HL-60 (cell line): Measurements from ENCODE around the gene ZNF462.

Source experiments
- DNase-seq, 2 experiments: peaks; one replicate each; pipeline ENCODE4 v3.0.0-alpha.2; 2010 to 2020; ENCODE audit warnings: low read depth in 1 of 2, low spot score in 1 of 2
- H3K27ac ChIP-seq: fragments of 250-450 bp; sonication (Bioruptor Pico); replicated peaks from 2 replicates; pipeline ENCODE4 v1.5.1; 2020; ENCODE audit warnings: mild to moderate bottlenecking, moderate library complexity
- H3K27me3 ChIP-seq: fragments of 250-450 bp; sonication (Bioruptor Pico); 2 replicates; pipeline ENCODE4 v1.5.1; 2021; ENCODE audit warnings: mild to moderate bottlenecking, moderate library complexity; ENCODE audit not compliant: insufficient read depth, poor library complexity, severe bottlenecking
- H3K4me3 ChIP-seq: replicated peaks from 2 replicates; pipeline ENCODE4 v1.5.1; 2011; ENCODE audit warnings: mild to moderate bottlenecking, control low read depth, low read length; ENCODE audit not compliant: insufficient read depth
- CTCF ChIP-seq: IDR thresholded peaks from one replicate; pipeline ENCODE4 v1.5.1; 2011; ENCODE audit warnings: low read length, control low read depth, inconsistent platforms; ENCODE audit not compliant: insufficient read depth
- GABPA ChIP-seq: IDR thresholded peaks from 2 replicates; pipeline ENCODE4 v1.6.1; 2012; ENCODE audit warnings: low read depth
- POLR2AphosphoS5 ChIP-seq: IDR thresholded peaks from 2 replicates; pipeline ENCODE4 v1.6.1; 2012; ENCODE audit warnings: low read depth
- SPI1 ChIP-seq: IDR thresholded peaks from 2 replicates; pipeline ENCODE4 v1.6.1; 2012; ENCODE audit warnings: low read depth, mild to moderate bottlenecking, borderline replicate concordance
- TF ChIP-seq, protein P1 (sequence below): IDR thresholded peaks from 2 replicates; pipeline ENCODE4 v1.6.1; 2012; ENCODE audit warnings: low read depth; ENCODE audit not compliant: insufficient replicate concordance

Gene ZNF462

GRCh38 chr9:107016383-107016782 is 153.4 kb downstream of the ZNF462 start:
- Histone ChIP-seq H3K27me3 (no peaks in the 10 kb centered on the region), H3K27ac (no peak overlapping the region), H3K4me3 (no peak overlapping the region)
- no peak for DNase-seq
- no peak for TF ChIP-seq CTCF
- TF ChIP-seq SPI1 = no peak
- no peak for TF ChIP-seq GABPA
- TF ChIP-seq POLR2AphosphoS5 = no peak
- TF ChIP-seq, protein P1, sequence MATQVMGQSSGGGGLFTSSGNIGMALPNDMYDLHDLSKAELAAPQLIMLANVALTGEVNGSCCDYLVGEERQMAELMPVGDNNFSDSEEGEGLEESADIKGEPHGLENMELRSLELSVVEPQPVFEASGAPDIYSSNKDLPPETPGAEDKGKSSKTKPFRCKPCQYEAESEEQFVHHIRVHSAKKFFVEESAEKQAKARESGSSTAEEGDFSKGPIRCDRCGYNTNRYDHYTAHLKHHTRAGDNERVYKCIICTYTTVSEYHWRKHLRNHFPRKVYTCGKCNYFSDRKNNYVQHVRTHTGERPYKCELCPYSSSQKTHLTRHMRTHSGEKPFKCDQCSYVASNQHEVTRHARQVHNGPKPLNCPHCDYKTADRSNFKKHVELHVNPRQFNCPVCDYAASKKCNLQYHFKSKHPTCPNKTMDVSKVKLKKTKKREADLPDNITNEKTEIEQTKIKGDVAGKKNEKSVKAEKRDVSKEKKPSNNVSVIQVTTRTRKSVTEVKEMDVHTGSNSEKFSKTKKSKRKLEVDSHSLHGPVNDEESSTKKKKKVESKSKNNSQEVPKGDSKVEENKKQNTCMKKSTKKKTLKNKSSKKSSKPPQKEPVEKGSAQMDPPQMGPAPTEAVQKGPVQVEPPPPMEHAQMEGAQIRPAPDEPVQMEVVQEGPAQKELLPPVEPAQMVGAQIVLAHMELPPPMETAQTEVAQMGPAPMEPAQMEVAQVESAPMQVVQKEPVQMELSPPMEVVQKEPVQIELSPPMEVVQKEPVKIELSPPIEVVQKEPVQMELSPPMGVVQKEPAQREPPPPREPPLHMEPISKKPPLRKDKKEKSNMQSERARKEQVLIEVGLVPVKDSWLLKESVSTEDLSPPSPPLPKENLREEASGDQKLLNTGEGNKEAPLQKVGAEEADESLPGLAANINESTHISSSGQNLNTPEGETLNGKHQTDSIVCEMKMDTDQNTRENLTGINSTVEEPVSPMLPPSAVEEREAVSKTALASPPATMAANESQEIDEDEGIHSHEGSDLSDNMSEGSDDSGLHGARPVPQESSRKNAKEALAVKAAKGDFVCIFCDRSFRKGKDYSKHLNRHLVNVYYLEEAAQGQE = no peak

- H3K27ac ChIP-seq = no peak overlapping the region
- H3K27me3 ChIP-seq = no peaks in the 10 kb centered on the region
- H3K4me3 ChIP-seq = no peak overlapping the region
- TF ChIP-seq SPI1 = no peak
- TF ChIP-seq GABPA = no peak
- no peak for TF ChIP-seq POLR2AphosphoS5
- TF ChIP-seq, protein P1 = no peak
- no peak for TF ChIP-seq CTCF
- DNase-seq = no peak
Measured at GRCh38 chr9:107018861-107019545, 156.0 kb downstream of the ZNF462 start.

DNA sequence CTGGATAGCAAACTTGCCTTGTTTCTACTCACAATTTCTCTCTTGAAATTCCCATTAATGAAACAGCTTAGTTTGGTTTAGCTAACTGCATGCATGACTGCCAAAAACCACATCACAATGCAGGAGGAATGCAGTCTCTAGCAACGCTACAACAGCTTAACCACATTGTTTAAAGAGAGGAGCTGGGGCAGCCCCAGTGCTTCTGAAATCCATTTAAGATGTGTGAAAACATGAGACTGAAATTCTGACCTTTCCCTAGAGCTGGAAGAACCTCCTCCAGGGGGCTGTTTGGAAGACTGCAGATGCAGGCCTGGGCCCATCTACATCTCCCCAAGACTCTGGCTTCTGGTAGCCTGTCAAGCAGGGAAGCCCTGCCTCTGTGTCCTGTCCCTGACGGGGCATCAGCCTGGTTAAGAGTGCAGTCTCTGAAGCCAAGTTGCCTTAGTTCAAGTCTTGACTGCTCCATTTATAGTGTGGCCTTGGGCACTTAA is 157.1 kb downstream of the ZNF462 start:
- Histone ChIP-seq H3K27me3 (no peaks in the 10 kb centered on the region), H3K27ac (no peak overlapping the region), H3K4me3 (no peak overlapping the region)
- TF ChIP-seq, protein P1 = no peak
- TF ChIP-seq GABPA = no peak
- no peak for TF ChIP-seq CTCF
- no peak for TF ChIP-seq POLR2AphosphoS5
- TF ChIP-seq SPI1 = no peak
- DNase-seq = no peak
